T-helper 1 cell treated with Interleukin-12 subunit alpha and Interleukin-12 subunit beta and Interleukin-4 antibody, amounts not matched to agents 30 μg/mL and 1 μg/mL, for 36 hours (primary cell): ENCODE data around the gene BIRC3.
A peak's percentile ranks its signal among the peaks of the same experiment; 100 is the strongest.

Experiments used
- H3K27ac Mint-ChIP-seq: one replicate; pipeline ENCODE4 v1.8.0; 2021; ENCODE audit warnings: mild to moderate bottlenecking, mixed read lengths
- H3K27me3 Mint-ChIP-seq: one replicate; pipeline ENCODE4 v1.8.0; 2021; ENCODE audit warnings: low read depth, mixed read lengths
- H3K36me3 Mint-ChIP-seq: one replicate; pipeline ENCODE4 v1.8.0; 2021; ENCODE audit warnings: low read depth, mixed read lengths
- H3K4me1 Mint-ChIP-seq: one replicate; pipeline ENCODE4 v1.8.0; 2021; ENCODE audit warnings: low read depth, mixed read lengths
- H3K4me3 Mint-ChIP-seq: one replicate; pipeline ENCODE4 v1.8.0; 2021; ENCODE audit warnings: mild to moderate bottlenecking, moderate library complexity, mixed read lengths
- H3K9me3 Mint-ChIP-seq: one replicate; pipeline ENCODE4 v1.8.0; 2021; ENCODE audit warnings: mixed read lengths

The BIRC3 gene

GRCh38 chr11:102306817-102307726 is 10.2 kb upstream of the BIRC3 start:
- Mint-ChIP-seq H3K27ac (peak overlapping the region; percentile 33), H3K27me3 (no peaks in the 10 kb centered on the region), H3K36me3 (peaks cover 16% of the 10 kb centered on the region), H3K4me3 (peak overlapping the region; percentile 14), H3K9me3 (peaks cover 18% of the 10 kb centered on the region), H3K4me1 (peaks cover 43% of the 10 kb centered on the region)

DNA sequence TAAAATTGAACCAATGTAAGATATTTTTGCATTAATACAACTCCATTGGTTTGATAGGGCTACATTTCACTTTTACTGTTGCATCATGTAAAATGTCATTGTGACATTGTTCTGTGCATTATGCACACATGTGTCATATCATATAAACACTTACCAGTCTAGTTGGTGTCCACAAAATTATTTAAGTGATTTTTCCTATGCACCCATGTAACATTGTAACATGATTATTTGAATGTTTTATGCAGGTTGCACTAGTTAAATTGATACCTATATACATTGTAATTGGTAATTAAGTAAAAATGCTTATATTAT is 9.6 kb upstream of the BIRC3 start:
- no peaks in the 10 kb centered on the region for H3K27me3 Mint-ChIP-seq
- H3K36me3 Mint-ChIP-seq = peaks cover 16% of the 10 kb centered on the region
- H3K4me3 Mint-ChIP-seq = no peak overlapping the region
- H3K9me3 Mint-ChIP-seq = peaks cover 18% of the 10 kb centered on the region
- H3K27ac Mint-ChIP-seq = no peak overlapping the region
- H3K4me1 Mint-ChIP-seq = peaks cover 48% of the 10 kb centered on the region

DNA sequence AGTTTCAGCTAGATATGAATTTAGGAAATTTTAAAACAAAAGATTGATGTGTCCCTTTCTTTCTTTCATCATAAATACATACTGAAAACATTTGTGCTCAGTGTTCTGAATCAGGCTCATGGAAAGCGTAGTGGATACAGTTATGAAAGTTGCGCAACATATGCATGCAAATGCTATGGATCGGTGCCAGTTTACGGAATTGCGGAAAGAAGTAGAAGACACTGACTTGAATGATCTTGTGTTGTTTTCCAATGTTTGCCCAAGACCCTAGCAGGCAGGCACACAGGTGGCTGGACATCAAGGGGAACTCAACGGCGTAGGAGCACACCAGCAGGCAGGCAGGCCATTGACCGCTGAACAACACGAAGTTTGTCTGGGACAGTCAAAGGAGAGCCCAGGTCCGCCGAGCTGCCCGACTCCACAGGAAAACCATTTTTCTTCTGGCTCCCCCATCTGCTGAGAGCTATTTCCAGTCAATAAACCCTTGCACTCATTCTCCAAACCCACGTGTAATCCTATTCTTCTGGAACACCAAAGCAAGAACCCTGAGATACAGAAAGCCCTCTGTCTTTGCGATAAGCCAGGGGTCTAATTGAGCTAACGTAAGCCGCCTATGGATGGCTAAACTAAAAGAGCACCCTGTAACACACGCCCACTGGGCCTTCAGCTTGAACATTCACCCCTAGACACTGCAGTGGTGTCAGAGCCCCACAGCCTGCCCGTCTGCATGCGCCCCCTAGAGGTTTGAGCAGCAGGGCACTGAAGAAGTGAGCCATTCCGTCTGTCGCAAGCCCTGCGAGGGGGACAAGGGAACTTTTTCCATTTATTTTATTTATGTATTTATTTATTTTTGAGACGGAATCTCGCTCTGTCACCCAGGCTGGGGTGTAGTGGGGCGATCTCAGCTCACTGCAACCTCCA is 7.4 kb upstream of the BIRC3 start:
- Mint-ChIP-seq H3K27ac (no peak overlapping the region), H3K9me3 (peaks cover 2% of the 10 kb centered on the region), H3K4me3 (no peak overlapping the region), H3K27me3 (no peaks in the 10 kb centered on the region), H3K36me3 (peaks cover 4% of the 10 kb centered on the region), H3K4me1 (peaks cover 52% of the 10 kb centered on the region)

DNA sequence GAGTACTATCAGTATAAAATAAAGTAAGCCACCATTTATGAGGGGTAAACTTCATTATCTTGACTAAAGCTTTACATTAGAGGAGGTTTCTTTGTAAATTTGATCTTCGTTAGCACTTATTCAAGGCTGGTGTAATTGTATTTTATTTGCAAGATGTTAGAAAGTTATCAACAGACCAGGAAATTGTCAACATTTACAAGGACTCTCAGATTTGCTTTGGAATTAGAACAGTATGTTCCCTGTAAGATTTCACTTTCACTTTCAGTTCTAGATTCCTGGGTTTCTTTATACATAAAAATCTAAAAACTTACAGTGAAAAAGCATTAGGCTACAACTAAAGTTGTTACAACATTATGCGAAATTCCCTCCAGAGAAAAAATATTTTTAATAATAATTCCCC is 4.6 kb upstream of the BIRC3 start:
- H3K36me3 Mint-ChIP-seq = peaks cover 11% of the 10 kb centered on the region
- H3K27ac Mint-ChIP-seq = peak overlapping the region; percentile 49
- H3K9me3 Mint-ChIP-seq = no peaks in the 10 kb centered on the region
- H3K4me1 Mint-ChIP-seq = peaks cover 43% of the 10 kb centered on the region
- peak overlapping the region; percentile 37 for H3K4me3 Mint-ChIP-seq
- H3K27me3 Mint-ChIP-seq = no peaks in the 10 kb centered on the region

GRCh38 chr11:102313238-102313940 is 3.9 kb upstream of the BIRC3 start:
- Mint-ChIP-seq H3K36me3 (peaks cover 14% of the 10 kb centered on the region), H3K27me3 (no peaks in the 10 kb centered on the region), H3K4me1 (peaks cover 42% of the 10 kb centered on the region), H3K4me3 (peak overlapping the region; percentile 23), H3K27ac (peak overlapping the region; percentile 62), H3K9me3 (no peaks in the 10 kb centered on the region)

GRCh38 chr11:102314784-102315183 is 2.5 kb upstream of the BIRC3 start:
- peaks cover 21% of the 10 kb centered on the region for H3K36me3 Mint-ChIP-seq
- no peaks in the 10 kb centered on the region for H3K9me3 Mint-ChIP-seq
- H3K27me3 Mint-ChIP-seq = no peaks in the 10 kb centered on the region
- peaks cover 47% of the 10 kb centered on the region for H3K4me1 Mint-ChIP-seq
- peak overlapping the region; percentile 5 for H3K4me3 Mint-ChIP-seq
- H3K27ac Mint-ChIP-seq = peak overlapping the region; percentile 19

GRCh38 chr11:102316346-102316904 is 859 bp upstream of the BIRC3 start:
- Mint-ChIP-seq H3K27ac (peak overlapping the region; percentile 99), H3K27me3 (no peaks in the 10 kb centered on the region), H3K36me3 (peaks cover 33% of the 10 kb centered on the region), H3K4me1 (peaks cover 54% of the 10 kb centered on the region), H3K4me3 (peak overlapping the region; percentile 87), H3K9me3 (no peaks in the 10 kb centered on the region)

DNA sequence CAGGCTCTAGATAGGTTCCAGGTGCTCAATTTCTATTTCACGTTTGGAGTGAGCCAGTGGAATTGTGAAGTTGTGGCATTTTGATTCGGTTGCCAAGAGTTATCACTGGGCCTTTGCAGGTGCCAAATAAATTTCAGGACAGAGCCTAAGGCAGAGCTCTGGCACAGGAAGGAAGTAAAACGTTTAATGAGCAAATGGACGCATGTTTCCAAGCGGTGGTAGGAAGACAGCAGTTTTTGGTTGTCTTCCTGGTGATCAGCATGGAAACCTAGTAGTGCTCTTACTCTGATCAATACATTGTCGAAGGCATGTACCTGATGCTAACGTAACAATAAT is 452 bp downstream of the BIRC3 start:
- H3K27me3 Mint-ChIP-seq = no peaks in the 10 kb centered on the region
- no peaks in the 10 kb centered on the region for H3K9me3 Mint-ChIP-seq
- H3K4me3 Mint-ChIP-seq = peak overlapping the region; percentile 87
- peaks cover 45% of the 10 kb centered on the region for H3K36me3 Mint-ChIP-seq
- H3K4me1 Mint-ChIP-seq = peaks cover 58% of the 10 kb centered on the region
- H3K27ac Mint-ChIP-seq = peak overlapping the region; percentile 99

DNA sequence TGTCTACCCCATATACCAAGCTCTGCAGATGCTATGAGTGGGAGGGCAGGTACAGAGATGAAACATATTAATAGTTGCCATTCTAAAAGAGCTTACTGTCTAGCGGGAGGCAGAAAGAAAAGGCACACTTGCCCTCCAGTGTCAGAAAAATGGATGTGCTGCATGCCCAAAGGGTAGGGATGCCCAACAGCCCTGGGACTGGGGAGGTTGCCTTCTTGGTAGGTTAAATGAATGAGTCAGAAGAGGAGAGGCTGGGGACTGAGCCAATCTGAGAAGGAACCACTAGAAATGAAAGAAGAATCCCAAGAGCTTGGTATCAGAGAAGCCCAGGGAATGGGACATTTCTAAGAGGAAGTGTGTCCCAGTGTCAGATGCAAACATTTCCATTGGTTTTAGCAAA is 1.2 kb downstream of the BIRC3 start:
- H3K9me3 Mint-ChIP-seq = no peaks in the 10 kb centered on the region
- peaks cover 48% of the 10 kb centered on the region for H3K36me3 Mint-ChIP-seq

DNA sequence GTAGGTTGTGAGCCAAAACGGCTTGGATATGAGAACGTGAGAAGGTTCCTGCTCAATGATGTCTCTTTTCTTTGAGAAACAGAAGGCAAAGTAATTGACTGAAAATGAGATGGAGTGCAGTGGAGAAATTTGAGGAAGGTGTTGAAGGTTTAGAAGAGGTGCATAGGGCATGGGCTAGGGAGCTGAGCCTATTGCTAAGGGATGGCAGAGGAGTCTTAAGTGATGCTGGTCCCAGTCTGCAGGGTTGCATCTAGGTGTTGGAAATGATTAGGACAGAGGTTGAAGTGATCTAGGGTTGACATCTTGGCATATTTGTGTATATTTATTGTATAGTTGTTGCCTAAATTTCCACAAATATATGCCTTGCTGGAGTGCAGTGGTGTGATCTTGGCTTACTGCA is 2.3 kb downstream of the BIRC3 start:
- Mint-ChIP-seq H3K27me3 (no peaks in the 10 kb centered on the region), H3K4me1 (peaks cover 49% of the 10 kb centered on the region), H3K4me3 (peak overlapping the region; percentile 87), H3K36me3 (peaks cover 54% of the 10 kb centered on the region), H3K27ac (peak overlapping the region; percentile 99), H3K9me3 (no peaks in the 10 kb centered on the region)

More for the DNA sequence above, 1.2 kb downstream of the BIRC3 start:
- Mint-ChIP-seq H3K27ac (peak overlapping the region; percentile 99), H3K27me3 (no peaks in the 10 kb centered on the region), H3K4me1 (peaks cover 54% of the 10 kb centered on the region), H3K4me3 (peak overlapping the region; percentile 87)

- Mint-ChIP-seq H3K27me3 (no peaks in the 10 kb centered on the region), H3K27ac (peak overlapping the region; percentile 99), H3K4me1 (peaks cover 49% of the 10 kb centered on the region), H3K9me3 (no peaks in the 10 kb centered on the region), H3K36me3 (peaks cover 60% of the 10 kb centered on the region), H3K4me3 (peak overlapping the region; percentile 87)
These were observed 2.9 kb downstream of the BIRC3 start for GRCh38 chr11:102320188-102320587.

- Mint-ChIP-seq H3K36me3 (peaks cover 60% of the 10 kb centered on the region), H3K27ac (peak overlapping the region; percentile 99), H3K4me3 (peak overlapping the region; percentile 87), H3K9me3 (no peaks in the 10 kb centered on the region), H3K27me3 (no peaks in the 10 kb centered on the region), H3K4me1 (peaks cover 46% of the 10 kb centered on the region)
These were observed 3.4 kb downstream of the BIRC3 start for GRCh38 chr11:102320679-102321078.

DNA sequence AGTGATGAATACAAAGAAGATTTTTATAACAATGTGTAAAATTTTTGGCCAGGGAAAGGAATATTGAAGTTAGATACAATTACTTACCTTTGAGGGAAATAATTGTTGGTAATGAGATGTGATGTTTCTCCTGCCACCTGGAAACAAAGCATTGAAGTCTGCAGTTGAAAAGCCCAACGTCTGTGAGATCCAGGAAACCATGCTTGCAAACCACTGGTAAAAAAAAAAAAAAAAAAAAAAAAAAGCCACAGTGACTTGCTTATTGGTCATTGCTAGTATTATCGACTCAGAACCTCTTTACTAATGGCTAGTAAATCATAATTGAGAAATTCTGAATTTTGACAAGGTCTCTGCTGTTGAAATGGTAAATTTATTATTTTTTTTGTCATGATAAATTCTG is 5.3 kb downstream of the BIRC3 start:
- H3K27me3 Mint-ChIP-seq = no peaks in the 10 kb centered on the region
- peaks cover 63% of the 10 kb centered on the region for H3K36me3 Mint-ChIP-seq
- peaks cover 34% of the 10 kb centered on the region for H3K4me1 Mint-ChIP-seq
- peak overlapping the region; percentile 79 for H3K4me3 Mint-ChIP-seq
- H3K27ac Mint-ChIP-seq = peak overlapping the region; percentile 73
- H3K9me3 Mint-ChIP-seq = no peaks in the 10 kb centered on the region
